Activated CD4-positive, CD25-positive, alpha-beta regulatory T cell (primary cell): ENCODE results near the gene TXLNA.

ENCODE experiments used
- DNase-seq, 4 experiments: peaks; one replicate each; lab custom pipeline; 2025; lab: John Stamatoyannopoulos, UW

The TXLNA gene

GRCh38 chr1:32215629-32216480 is 36.4 kb downstream of the TXLNA start:
- DNase-seq: peak; percentile 15 to 27 (median 18)

- DNase-seq: no peak
Observed at GRCh38 chr1:32216566-32216965, 37.1 kb downstream of the TXLNA start.

- no peak for DNase-seq
Observed at GRCh38 chr1:32219022-32219421, 39.5 kb downstream of the TXLNA start.

GRCh38 chr1:32220746-32221580 is 41.5 kb downstream of the TXLNA start:
- DNase-seq: no peak

GRCh38 chr1:32221581-32221979 is 42.1 kb downstream of the TXLNA start:
- DNase-seq: no peak

- DNase-seq: peak; percentile 75 to 83 (median 79)
Observed at GRCh38 chr1:32221980-32222755, 42.7 kb downstream of the TXLNA start, which contains the start of the genes EIF3I and TMEM234. Gene EIF3I (plus strand): TSS chr1:32222407. CDS start chr1:32222442, 35 bp downstream. Gene TMEM234 (minus strand): TSS chr1:32222353. CDS start chr1:32222322, 31 bp downstream.

GRCh38 chr1:32223683-32224082 is 44.2 kb downstream of the TXLNA start:
- DNase-seq: no peak

- DNase-seq: no peak
Observed at GRCh38 chr1:32224285-32224684, 44.8 kb downstream of the TXLNA start.

GRCh38 chr1:32228771-32229170 is 49.3 kb downstream of the TXLNA start:
- no peak for DNase-seq

GRCh38 chr1:32231843-32232432 is 52.5 kb downstream of the TXLNA start:
- DNase-seq: no peak

GRCh38 chr1:32232558-32233304 is 53.3 kb downstream of the TXLNA start:
- no peak for DNase-seq

- DNase-seq: no peak
Observed at GRCh38 chr1:32234792-32235191, 55.3 kb downstream of the TXLNA start.

GRCh38 chr1:32239337-32239736 is 59.9 kb downstream of the TXLNA start:
- DNase-seq: no peak

GRCh38 chr1:32239790-32240139 is 60.3 kb downstream of the TXLNA start:
- no peak for DNase-seq

- DNase-seq: peak in 2 of 4 experiments; percentile 37 to 41
Observed at GRCh38 chr1:32240140-32240951, 60.9 kb downstream of the TXLNA start.

- peak in 2 of 4 experiments; percentile 19 to 34 for DNase-seq
Observed at GRCh38 chr1:32241001-32241763, 61.7 kb downstream of the TXLNA start.

- DNase-seq: no peak
Observed at GRCh38 chr1:32242341-32242851, 62.9 kb downstream of the TXLNA start.

GRCh38 chr1:32246888-32247273 is 67.4 kb downstream of the TXLNA start, which contains the start of gene FAM167B:
Gene FAM167B (plus strand): TSS chr1:32247222. CDS start chr1:32247422, 200 bp downstream.
- no peak for DNase-seq

- DNase-seq: no peak
Observed at GRCh38 chr1:32247452-32247851, 68.0 kb downstream of the TXLNA start.
